GM19372 (cell line): ENCODE results near the gene ZNF101.

ENCODE experiments used
- ATAC-seq: cut with Tn5 transposase; IDR thresholded peaks from one replicate; pipeline ENCODE4 v1.9.1; 2021; ENCODE audit warnings: mild to moderate bottlenecking, low read depth, moderate library complexity; ENCODE audit not compliant: unreplicated experiment

Gene ZNF101

DNA sequence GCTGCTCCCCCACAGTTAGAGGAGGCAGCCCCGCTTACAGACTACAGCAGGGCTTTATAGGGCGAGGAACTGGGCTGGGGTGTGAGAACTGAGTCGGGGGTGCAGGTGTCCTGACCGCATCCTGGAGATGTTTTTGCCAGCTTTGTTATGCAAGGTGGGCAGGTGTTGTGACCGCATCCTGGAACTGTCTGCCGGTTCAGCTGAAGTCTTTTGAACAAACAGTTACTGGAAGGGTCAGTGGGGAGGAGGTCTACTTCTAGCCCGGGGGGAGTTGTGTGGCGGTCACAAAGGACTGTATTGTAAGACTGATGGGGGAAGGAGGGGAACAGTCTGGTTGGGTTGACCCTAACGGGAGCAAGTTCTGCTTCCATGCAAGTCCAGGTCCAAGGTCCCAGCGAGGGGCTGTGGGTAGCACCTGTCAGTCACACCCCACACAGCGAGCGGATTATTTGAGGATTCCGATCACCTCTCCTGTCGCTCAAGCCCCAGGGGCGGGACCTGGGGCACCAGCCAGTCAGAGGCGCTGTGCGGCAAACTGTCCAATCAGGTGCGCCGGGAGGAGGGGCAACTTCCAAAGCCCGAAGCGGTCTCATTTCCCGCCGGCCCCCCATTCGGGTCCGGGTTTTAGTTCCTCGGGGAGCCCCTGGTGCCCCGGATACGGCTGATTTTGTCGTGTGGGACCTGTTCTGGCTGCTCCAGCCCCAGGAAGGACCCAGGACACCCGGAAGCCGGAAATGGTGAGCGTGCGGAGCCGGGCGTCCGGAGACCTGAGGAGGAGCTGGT, at the start of gene ZNF101:
Gene ZNF101, plus strand, starts transcription at position 610 of the 783 bp plus-strand sequence. Its CDS starts 125 bp downstream, at position 735.
- peak; percentile 58 for ATAC-seq

GRCh38 chr19:19619181-19619848, 49.3 kb upstream of the ZNF101 start:
- no peak for ATAC-seq

GRCh38 chr19:19619849-19620210, 48.8 kb upstream of the ZNF101 start:
- no peak for ATAC-seq

GRCh38 chr19:19623383-19623782, 45.3 kb upstream of the ZNF101 start:
- ATAC-seq, result no peak

GRCh38 chr19:19624032-19624570, 44.5 kb upstream of the ZNF101 start:
- ATAC-seq, result no peak

DNA sequence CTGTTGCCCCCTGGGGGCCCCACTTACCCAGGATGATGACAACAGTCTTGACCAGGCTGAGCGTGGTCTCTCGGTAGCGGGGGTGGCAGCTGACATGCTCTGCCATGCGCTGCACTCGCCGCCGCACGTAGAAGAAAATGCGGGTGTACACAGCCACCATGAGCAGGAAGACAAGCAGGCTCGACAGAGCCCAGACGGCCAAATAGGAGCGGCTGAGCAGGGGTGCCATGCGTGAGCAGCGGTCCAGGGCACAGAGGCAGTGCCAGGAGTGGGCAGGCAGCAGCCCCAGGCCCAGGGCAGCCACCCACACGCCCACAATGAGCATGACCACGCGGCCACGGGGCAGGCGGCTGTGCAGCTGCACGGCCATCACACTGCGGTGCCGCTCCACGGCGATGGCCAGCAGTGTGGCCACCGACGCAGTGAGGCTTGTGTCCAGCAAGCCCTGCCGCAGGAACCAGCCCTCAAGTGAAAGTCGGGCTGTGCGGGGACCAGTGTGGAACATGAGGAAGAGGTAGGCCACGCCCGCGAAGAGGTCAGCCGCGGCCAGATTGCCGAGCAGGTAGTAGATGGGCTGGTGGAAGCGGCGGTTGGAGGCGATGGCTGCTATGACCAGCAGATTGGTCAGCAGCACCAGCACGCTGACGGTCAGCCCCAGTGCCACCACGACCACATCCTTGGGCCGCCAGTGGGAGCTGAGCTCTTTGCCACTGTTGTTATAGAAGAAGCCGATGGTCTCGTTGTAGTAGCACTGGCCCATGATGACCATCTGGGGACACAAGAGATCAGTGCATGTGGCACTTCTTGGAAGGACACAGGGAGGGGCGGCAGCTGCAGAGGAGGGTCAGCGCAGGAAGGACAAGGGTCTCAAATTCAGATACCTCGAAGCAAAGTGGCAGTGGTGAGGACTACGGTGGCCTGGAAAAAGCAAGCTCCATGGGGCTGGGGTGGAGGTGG, 41.8 kb upstream of the ZNF101 start:
- no peak for ATAC-seq

GRCh38 chr19:19627621-19628500, 40.8 kb upstream of the ZNF101 start, which contains the start of gene LPAR2:
Gene LPAR2 (minus strand): TSS chr19:19628220. CDS start chr19:19627275, 945 bp downstream.
- ATAC-seq, result peak; percentile 60

DNA sequence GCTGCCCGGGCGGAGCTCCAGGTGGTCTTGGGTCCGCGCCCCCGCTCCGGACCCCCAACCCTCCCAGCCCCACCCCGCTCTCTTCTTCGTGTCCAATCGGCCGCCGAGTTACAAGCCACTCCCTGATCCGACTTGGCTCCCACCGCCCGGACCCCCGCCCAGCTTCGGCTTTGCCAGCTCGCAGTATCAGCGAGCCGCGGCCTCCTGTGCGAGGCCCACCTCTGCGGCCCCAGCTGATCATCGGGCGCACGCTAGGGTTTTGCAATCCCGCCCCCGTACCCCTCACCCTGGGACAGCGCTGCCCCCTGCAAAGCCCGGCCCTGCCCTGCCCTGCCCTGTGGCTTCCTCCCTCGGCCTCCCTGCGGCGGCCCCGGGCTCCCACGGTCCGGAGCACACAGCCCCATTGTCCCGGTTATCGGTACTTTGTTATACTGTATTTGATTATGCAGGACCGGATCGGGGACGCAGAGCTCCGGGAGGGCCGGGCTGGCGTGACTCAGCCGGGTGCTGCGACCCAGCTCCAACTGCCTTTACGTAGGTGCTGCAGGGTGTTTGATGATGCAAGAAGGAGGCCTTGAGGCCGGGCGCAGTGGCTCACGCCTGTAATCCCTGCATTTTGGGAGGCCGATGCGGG, 40.0 kb upstream of the ZNF101 start:
- ATAC-seq, result no peak

- no peak for ATAC-seq
These were observed 38.6 kb upstream of the ZNF101 start for GRCh38 chr19:19630062-19630414.

DNA sequence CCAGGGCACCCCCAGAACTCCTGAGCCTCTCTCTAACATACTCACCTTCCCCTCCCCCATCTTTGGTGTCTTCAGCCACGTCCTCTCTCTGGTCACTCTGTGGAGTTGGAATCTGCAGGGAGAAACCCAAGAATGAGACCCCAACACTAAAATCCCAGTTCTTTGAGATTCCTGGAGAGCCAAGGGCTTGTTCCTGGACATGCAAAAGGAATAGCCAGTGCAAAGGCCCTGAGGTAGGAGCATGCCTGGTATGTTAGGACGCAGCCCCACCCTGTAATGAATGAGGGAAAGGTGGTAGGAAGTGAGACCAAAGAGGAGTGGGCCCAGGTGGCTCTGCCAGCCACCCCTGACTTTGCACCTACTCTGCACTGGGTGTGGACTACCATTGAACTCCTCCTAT, 38.2 kb upstream of the ZNF101 start:
- ATAC-seq, result no peak

DNA sequence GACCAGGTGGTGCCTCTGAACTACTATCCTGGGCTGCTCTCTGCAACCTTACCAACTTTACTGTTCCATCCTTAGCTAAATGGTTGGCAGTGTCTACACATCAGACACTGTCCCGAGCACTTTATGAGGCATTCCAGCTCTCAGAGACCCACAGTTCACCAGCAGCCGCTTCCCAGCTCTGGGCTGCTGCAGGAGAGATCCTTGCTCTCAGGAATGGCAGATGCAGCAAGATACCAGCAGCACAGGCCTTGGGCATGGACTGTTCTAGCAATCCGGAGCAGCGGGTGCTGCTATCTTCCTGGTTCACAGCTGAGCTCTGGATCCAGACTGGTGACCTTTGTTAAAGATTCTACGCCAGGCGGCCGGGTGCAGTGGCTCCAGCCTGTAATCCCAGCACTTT, 37.3 kb upstream of the ZNF101 start:
- no peak for ATAC-seq

GRCh38 chr19:19632661-19633060, 36.0 kb upstream of the ZNF101 start:
- no peak for ATAC-seq

GRCh38 chr19:19633711-19634515, 34.7 kb upstream of the ZNF101 start:
- no peak for ATAC-seq

GRCh38 chr19:19634516-19635312, 33.9 kb upstream of the ZNF101 start:
- ATAC-seq, result no peak

DNA sequence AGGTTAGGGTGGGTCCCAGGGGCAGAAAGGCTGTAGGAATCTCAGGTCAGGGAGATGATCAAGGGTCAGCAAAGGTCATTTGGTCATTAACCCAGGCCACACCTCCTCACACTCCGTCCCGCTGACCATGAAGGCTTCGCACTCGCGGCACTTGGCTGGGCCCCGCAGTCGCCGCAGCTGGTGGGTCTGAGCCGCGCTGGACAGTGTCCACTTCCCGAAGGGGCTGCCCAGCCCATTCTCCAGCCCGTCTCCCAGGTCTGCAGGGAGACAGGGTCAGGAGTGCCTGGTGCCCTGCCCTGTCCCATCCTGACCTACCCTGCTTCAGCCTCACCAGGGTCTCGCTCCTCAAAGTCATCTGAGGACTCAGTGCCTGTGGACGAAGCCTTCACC, 33.3 kb upstream of the ZNF101 start:
- ATAC-seq, result no peak

- ATAC-seq, result no peak
These were observed 32.0 kb upstream of the ZNF101 start for GRCh38 chr19:19636573-19637185.

- no peak for ATAC-seq
These were observed 31.5 kb upstream of the ZNF101 start for GRCh38 chr19:19637186-19637522.
